Spleen (tissue), 11 donors: ENCODE data around the gene PHYKPL. TPM values are rescaled to one million over a fixed set of nuclear protein-coding genes. Genes with fewer than 3 reads are reported as not detected.

ENCODE experiments used
- DNase-seq: peaks from one replicate; pipeline ENCODE4 v3.0.0-alpha.2; 2020
- H3K27ac ChIP-seq, 8 donors: fragments of 200-600 bp; sonication (generic) in 7 of 8; 1 replicate in 4 of 8; 2 replicates in 4 of 8; pipeline versions ENCODE4 v1.5.0 to v1.8.0; 2016 to 2021; ENCODE audit warnings: inconsistent platforms in 4 of 8, mild to moderate bottlenecking in 4 of 8, moderate library complexity in 1 of 8
- H3K27me3 ChIP-seq, 7 donors: fragments of 200-600 bp; sonication (generic) in 6 of 7; replicated peaks in 1 of 7; 1 replicate in 4 of 7; 2 replicates in 3 of 7; pipeline versions ENCODE4 v1.5.0 to v1.8.0; 2016 to 2021; ENCODE audit warnings: inconsistent platforms in 3 of 7, mild to moderate bottlenecking in 1 of 7
- H3K36me3 ChIP-seq, 6 donors: fragments of 200-600 bp; sonication (generic) in 5 of 6; 1 replicate in 4 of 6; 2 replicates in 2 of 6; pipeline versions ENCODE4 v1.5.0 to v1.8.0; 2016 to 2021; ENCODE audit warnings: inconsistent platforms in 2 of 6
- H3K4me1 ChIP-seq, 6 donors: fragments of 200-600 bp; sonication (generic) in 5 of 6; 1 replicate in 3 of 6; 2 replicates in 3 of 6; pipeline versions ENCODE4 v1.5.0 to v1.8.0; 2016 to 2021; ENCODE audit warnings: inconsistent platforms in 3 of 6
- H3K4me3 ChIP-seq, 8 donors: fragments of 200-600 bp; sonication (generic) in 7 of 8; 1 replicate in 4 of 8; 2 replicates in 4 of 8; pipeline versions ENCODE4 v1.5.0 to v1.8.0; 2016 to 2021; ENCODE audit warnings: inconsistent platforms in 4 of 8, mild to moderate bottlenecking in 4 of 8, moderate library complexity in 2 of 8
- H3K9me3 ChIP-seq, 8 donors: fragments of 200-600 bp; sonication (generic) in 7 of 8; 1 replicate in 4 of 8; 2 replicates in 4 of 8; pipeline versions ENCODE4 v1.5.0 to v1.8.0; 2016 to 2021; ENCODE audit warnings: inconsistent platforms in 4 of 8
- POLR2A ChIP-seq, 3 donors: fragments of 450-650 bp; IDR thresholded peaks; one replicate each; pipeline ENCODE4 v1.5.1; 2017; ENCODE audit warnings: antibody characterized with exemption in 3 of 3, mild to moderate bottlenecking in 1 of 3
- POLR2AphosphoS5 ChIP-seq, 3 donors: sonication (generic); formaldehyde crosslinking; IDR thresholded peaks; one replicate each; pipeline ENCODE4 v1.5.1; 2017; ENCODE audit warnings: antibody characterized with exemption in 3 of 3
- WGBS, 5 donors: extraction: QIAGEN DNeasy Blood & Tissue Kit in 3 of 5; methylation state at CpG; one replicate each; pipeline versions ENCODE4 v1.1.5 to v1.1.7; 2013 to 2018; 5-methylcytosine and 5-hydroxymethylcytosine counted together
- intact Hi-C: fragments of 100-400 bp; cut with DNase I; formaldehyde crosslinking; loops from one replicate; pipeline ENCODE4 v1.15.0; 2023; ENCODE audit warnings: low total_unique reads
- polyA plus RNA-seq, 3 donors: library from polyadenylated mRNA; stranded (reverse); fragments of 200-250 nt; gene quantifications; one replicate each; pipeline ENCODE4 v1.2.1, GENCODE V29; 2013
- total RNA-seq, 7 donors: library from RNA; depleted of rRNA in 3 of 7; stranded (reverse); fragments of >200 nt in 3 of 7; fragmentation: NEBNext Ultra II Directional in 4 of 7; extraction: Animal tissue kit (Norgen Biotek cat#: 25700) in 4 of 7; gene quantifications; one replicate each; pipeline versions ENCODE4 v1.1.0 to v1.2.1, GENCODE V29; 2016 to 2021
- TF ChIP-seq, protein P1 (sequence below), 11 experiments: fragments of 200-600 bp in 7 of 11; fragments of 450-650 bp in 4 of 11; sonication (generic) in 4 of 11; IDR thresholded peaks in 8 of 11; conservative IDR thresholded peaks in 3 of 11; 1 replicate in 7 of 11; 2 replicates in 4 of 11; pipeline versions ENCODE4 v1.4.0 to v1.8.0; 2016 to 2021; ENCODE audit warnings: antibody characterized with exemption in 11 of 11, inconsistent platforms in 4 of 11, mild to moderate bottlenecking in 1 of 11
- donor health status: healthy with polysubstance abuse.
- donor health status: DM: no; HTN: no; CAD: no; lungs with moderate emphysema.
- donor health status: DM: no; HTN: no; CAD: no.
- donor health status: Bipolar disorder and iron deficiency.
- donor health status: healthy.
- donor health status: DM: no; HTN: no; CAD: no.
- donor health status: DM: yes; HTN: yes; CAD: no.

Gene PHYKPL
- total and polyA plus RNA-seq, 10 donors, result 46.9 to 209 (median 105) TPM

DNA sequence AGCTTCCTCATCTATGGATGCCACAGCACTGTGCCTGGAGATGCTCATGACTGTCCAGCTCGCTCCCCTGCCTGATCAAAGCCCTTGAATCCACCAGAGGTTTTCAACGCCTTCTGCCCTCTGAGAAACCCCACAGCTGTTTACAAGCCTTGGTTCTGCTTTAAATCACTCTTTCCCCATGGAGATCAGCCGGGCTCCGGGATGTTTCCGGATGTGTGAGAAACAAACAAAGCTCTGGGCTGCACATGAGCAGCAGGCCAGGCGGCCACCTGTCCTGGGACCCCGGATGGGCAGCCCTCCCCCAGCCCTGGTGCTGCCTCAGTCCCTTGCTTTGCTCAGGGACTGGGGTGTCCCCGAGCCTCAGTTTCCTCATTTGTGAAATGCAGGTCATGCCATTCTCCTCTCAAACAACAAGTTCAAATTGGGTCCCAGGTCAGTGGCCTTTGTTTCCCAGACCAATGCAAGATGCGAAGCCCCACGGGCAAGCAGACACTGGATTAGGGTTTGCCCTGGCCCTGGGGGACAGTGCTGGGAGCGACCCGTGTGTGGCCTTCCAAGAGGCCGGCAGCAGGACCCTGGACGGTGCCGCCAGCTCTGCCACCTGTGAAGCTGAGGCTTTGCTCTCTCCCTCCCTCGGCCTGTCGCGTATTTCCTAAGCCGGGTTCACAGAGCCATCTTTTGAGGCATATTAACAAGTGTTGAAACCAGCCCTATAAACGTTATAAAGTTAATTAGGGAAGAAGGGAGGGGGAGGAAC, 42.4 kb upstream of the PHYKPL start:
- H3K9me3 ChIP-seq, result peaks cover 0 to 8% (median 0%) of the 10 kb centered on the region in 8 donors
- no peak overlapping the region for H3K4me3 ChIP-seq
- H3K36me3 ChIP-seq, result no peaks in the 10 kb centered on the region
- peaks cover 0 to 20% (median 0%) of the 10 kb centered on the region in 7 donors for H3K27me3 ChIP-seq
- intact Hi-C loops, result loop anchor here (10.0 kb wide), 1 partner anchor 310 kb away; no protein-coding TSS in a partner anchor
- DNase-seq, result no peak
- 75 to 90% (median 86%) methylated on average over 19 to 20 of the region's 20 CpGs for WGBS, 5 donors
- TF ChIP-seq POLR2A (IDR thresholded peaks at IDR 0.05) (no peak), POLR2AphosphoS5 (IDR thresholded peaks at IDR 0.05) (no peak)
- TF ChIP-seq, protein P1, sequence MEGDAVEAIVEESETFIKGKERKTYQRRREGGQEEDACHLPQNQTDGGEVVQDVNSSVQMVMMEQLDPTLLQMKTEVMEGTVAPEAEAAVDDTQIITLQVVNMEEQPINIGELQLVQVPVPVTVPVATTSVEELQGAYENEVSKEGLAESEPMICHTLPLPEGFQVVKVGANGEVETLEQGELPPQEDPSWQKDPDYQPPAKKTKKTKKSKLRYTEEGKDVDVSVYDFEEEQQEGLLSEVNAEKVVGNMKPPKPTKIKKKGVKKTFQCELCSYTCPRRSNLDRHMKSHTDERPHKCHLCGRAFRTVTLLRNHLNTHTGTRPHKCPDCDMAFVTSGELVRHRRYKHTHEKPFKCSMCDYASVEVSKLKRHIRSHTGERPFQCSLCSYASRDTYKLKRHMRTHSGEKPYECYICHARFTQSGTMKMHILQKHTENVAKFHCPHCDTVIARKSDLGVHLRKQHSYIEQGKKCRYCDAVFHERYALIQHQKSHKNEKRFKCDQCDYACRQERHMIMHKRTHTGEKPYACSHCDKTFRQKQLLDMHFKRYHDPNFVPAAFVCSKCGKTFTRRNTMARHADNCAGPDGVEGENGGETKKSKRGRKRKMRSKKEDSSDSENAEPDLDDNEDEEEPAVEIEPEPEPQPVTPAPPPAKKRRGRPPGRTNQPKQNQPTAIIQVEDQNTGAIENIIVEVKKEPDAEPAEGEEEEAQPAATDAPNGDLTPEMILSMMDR (IDR thresholded peaks at IDR 0.05 in 8 of 11, conservative IDR thresholded peaks at IDR 0.05 in 3 of 11), result no peak
- H3K27ac ChIP-seq, result no peak overlapping the region
- H3K4me1 ChIP-seq, result peaks cover 0 to 6% (median 4%) of the 10 kb centered on the region in 6 donors

DNA sequence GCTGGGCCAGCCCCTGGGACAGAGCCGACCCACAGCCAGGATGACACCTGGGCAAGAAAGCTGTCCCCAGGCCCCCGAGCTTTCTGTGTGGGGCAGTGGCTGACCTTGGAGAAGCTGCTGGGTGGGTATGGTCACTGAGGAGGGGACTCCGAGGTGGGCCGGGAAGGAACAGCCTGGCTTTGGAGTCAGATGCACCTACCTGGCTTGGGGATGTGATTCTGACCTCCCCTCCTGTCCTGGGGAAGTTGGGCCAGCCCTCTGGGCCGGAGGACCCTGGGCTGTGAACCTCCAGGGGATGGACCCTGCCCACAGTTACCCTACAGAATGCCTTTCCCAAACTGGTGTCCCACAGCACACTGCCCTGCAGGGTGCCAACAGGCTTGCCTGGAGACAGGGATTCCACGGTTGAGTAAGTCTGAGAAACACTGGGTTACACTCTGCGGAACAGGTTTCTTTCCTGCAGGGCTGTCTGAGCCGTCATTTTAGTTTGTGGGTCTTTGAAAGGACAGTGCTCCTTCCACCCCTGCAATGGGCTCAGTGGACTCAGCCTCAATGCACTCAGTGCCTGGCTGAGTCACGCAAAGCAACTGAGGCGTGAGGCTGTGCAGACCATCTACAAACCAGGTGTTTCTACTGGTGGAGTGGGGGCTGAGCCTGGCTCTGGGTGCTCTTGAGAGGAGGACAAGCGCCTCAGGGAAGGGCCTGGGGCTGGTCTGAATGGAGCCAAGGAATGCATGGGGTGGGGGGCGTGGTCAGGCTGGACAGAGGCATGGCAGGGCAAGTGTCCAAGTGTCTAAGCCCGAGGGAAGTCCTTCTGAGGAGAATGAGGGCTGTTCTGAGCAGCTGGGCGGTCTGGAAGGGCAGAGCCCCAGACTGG, 41.3 kb upstream of the PHYKPL start:
- no peak overlapping the region for H3K4me3 ChIP-seq
- no peak for DNase-seq
- 71 to 85% (median 84%) methylated on average over 9 to 14 of the region's 14 CpGs for WGBS, 5 donors
- peaks cover 0 to 8% (median 0%) of the 10 kb centered on the region in 8 donors for H3K9me3 ChIP-seq
- no peaks in the 10 kb centered on the region for H3K4me1 ChIP-seq
- TF ChIP-seq, protein P1 (IDR thresholded peaks at IDR 0.05 in 8 of 11, conservative IDR thresholded peaks at IDR 0.05 in 3 of 11), result no peak
- no peak for TF ChIP-seq POLR2AphosphoS5 (IDR thresholded peaks at IDR 0.05)
- no peak for TF ChIP-seq POLR2A (IDR thresholded peaks at IDR 0.05)
- intact Hi-C loops, result loop anchor here (10.0 kb wide), 1 partner anchor 311 kb away; no protein-coding TSS in a partner anchor
- no peak overlapping the region for H3K27ac ChIP-seq
- peaks cover 0 to 10% (median 0%) of the 10 kb centered on the region in 7 donors for H3K27me3 ChIP-seq
- no peaks in the 10 kb centered on the region for H3K36me3 ChIP-seq

DNA sequence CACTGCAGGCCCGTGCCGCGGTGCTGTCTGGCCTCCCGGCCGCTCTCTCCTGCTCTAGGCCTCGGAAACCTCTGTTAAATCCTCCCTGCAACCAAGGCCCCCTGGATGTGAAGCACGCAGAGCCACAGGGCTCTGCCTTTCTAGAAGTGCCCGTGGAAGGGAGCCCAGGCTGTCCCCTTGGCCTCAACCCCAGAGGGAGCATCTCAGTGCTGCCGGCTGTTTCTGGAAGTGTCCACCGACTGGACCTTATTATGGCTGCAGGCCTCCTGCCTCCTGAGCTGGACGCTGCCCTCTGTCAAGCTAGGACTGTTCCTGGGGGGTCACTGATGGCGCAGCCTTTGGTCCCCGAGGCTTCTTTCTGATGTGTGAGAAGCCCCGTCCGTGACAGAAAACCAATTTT, 40.4 kb upstream of the PHYKPL start:
- no peak overlapping the region for H3K4me3 ChIP-seq
- no peak overlapping the region for H3K27ac ChIP-seq
- H3K27me3 ChIP-seq, result peaks cover 0 to 3% (median 0%) of the 10 kb centered on the region in 7 donors
- H3K9me3 ChIP-seq, result peaks cover 0 to 8% (median 0%) of the 10 kb centered on the region in 8 donors
- WGBS, 5 donors, result 81 to 95% (median 92%) methylated on average over 12 to 15 of the region's 15 CpGs
- H3K36me3 ChIP-seq, result no peaks in the 10 kb centered on the region
- intact Hi-C loops, result loop anchor here (10.0 kb wide), 1 partner anchor 312 kb away; no protein-coding TSS in a partner anchor
- no peak for DNase-seq
- H3K4me1 ChIP-seq, result no peaks in the 10 kb centered on the region
- TF ChIP-seq, protein P1 (IDR thresholded peaks at IDR 0.05 in 8 of 11, conservative IDR thresholded peaks at IDR 0.05 in 3 of 11), result no peak
- TF ChIP-seq POLR2AphosphoS5 (IDR thresholded peaks at IDR 0.05) (no peak), POLR2A (IDR thresholded peaks at IDR 0.05) (no peak)
